H1 (cell line): ENCODE data around the gene ACTRT3. TPM values are rescaled to one million over a fixed set of nuclear protein-coding genes. Genes with fewer than 3 reads are reported as not detected.

ENCODE experiments used
- CTCF ChIA-PET: fragments of 300-600 bp; sonication (Branson Sonifier 250); formaldehyde crosslinking; loops from one replicate; lab custom pipeline; 2021; ENCODE audit not compliant: partially characterized antibody; lab: Charles Lee
- POLR2A ChIA-PET: fragments of 300-600 bp; sonication (Branson Sonifier 250); formaldehyde crosslinking; loops from one replicate; lab custom pipeline; 2021; ENCODE audit warnings: inconsistent platforms; ENCODE audit not compliant: partially characterized antibody; lab: Charles Lee
- DNase-seq, 2 experiments: peaks; one replicate each; pipeline versions ENCODE4 v3.0.0 to v3.0.0-alpha.2; 2010 to 2022; ENCODE audit warnings: low spot score in 2 of 2, low read depth in 1 of 2, mixed read lengths in 1 of 2
- FAIRE-seq: peaks from 2 replicates; lab custom pipeline; 2011; peaks lifted over from hg19 to GRCh38; lab: Jason Lieb, UNC
- H2AFZ ChIP-seq: 2 replicates; pipeline ENCODE4 v1.8.1; 2012; ENCODE audit warnings: low read length, inconsistent platforms
- H2AK5ac ChIP-seq: 2 replicates; pipeline ENCODE4 v1.6.1; 2013; ENCODE audit warnings: low read depth, low read length
- H2BK120ac ChIP-seq: replicated peaks from 2 replicates; pipeline ENCODE3; 2013; ENCODE audit warnings: low read depth, low read length, inconsistent platforms
- H2BK12ac ChIP-seq: 2 replicates; pipeline ENCODE4 v1.6.1; 2013; ENCODE audit warnings: low read depth, low read length
- H2BK15ac ChIP-seq: 2 replicates; pipeline ENCODE4 v1.6.1; 2013; ENCODE audit warnings: low read length
- H2BK20ac ChIP-seq: 2 replicates; pipeline ENCODE4 v1.6.1; 2013; ENCODE audit warnings: low read length
- H2BK5ac ChIP-seq: 2 replicates; pipeline ENCODE4 v1.6.1; 2013; ENCODE audit warnings: low read depth, low read length
- H3K14ac ChIP-seq: 2 replicates; pipeline ENCODE4 v1.6.1; 2013; ENCODE audit warnings: inconsistent platforms; ENCODE audit not compliant: insufficient read length
- H3K18ac ChIP-seq: 2 replicates; pipeline ENCODE4 v1.6.1; 2013; ENCODE audit warnings: low read length; ENCODE audit errors: extremely low read depth
- H3K23ac ChIP-seq: 2 replicates; pipeline ENCODE4 v1.6.1; 2013; ENCODE audit warnings: inconsistent platforms; ENCODE audit not compliant: insufficient read length
- H3K23me2 ChIP-seq: 2 replicates; pipeline ENCODE4 v1.6.1; 2013; ENCODE audit warnings: low read depth, low read length
- H3K27ac ChIP-seq: 2 replicates; pipeline ENCODE4 v1.6.1; 2011; ENCODE audit warnings: low read depth, low read length, inconsistent platforms
- H3K27me3 ChIP-seq, 4 experiments: replicated peaks in 1 of 4; 1 replicate in 1 of 4; 2 replicates in 3 of 4; pipeline versions ENCODE4 v1.6.1 to v1.8.1; 2011 to 2013; ENCODE audit warnings: low read length in 3 of 4, mild to moderate bottlenecking in 3 of 4, inconsistent platforms in 2 of 4, mixed read lengths in 2 of 4, moderate library complexity in 1 of 4; ENCODE audit not compliant: control insufficient read depth in 3 of 4, insufficient read depth in 3 of 4; ENCODE audit errors: extremely low read depth in 1 of 4
- H3K36me3 ChIP-seq, 4 experiments: 2 replicates each; pipeline versions ENCODE4 v1.6.1 to v1.8.1; 2011 to 2013; ENCODE audit warnings: mild to moderate bottlenecking in 4 of 4, low read length in 3 of 4, moderate library complexity in 2 of 4, control low read depth in 1 of 4, inconsistent platforms in 1 of 4; ENCODE audit not compliant: insufficient read depth in 4 of 4, control insufficient read depth in 2 of 4
- H3K4ac ChIP-seq: replicated peaks from 2 replicates; pipeline ENCODE3; 2013; ENCODE audit warnings: low read length, low read depth, mixed read lengths, inconsistent platforms; ENCODE audit not compliant: insufficient read length
- H3K4me1 ChIP-seq, 4 experiments: replicated peaks in 1 of 4; 1 replicate in 1 of 4; 2 replicates in 3 of 4; pipeline versions ENCODE4 v1.6.1 to v1.8.1; 2011 to 2013; ENCODE audit warnings: low read length in 3 of 4, inconsistent platforms in 2 of 4, mixed read lengths in 1 of 4; ENCODE audit not compliant: insufficient read depth in 4 of 4, control insufficient read depth in 3 of 4
- H3K4me2 ChIP-seq, 2 experiments: 2 replicates each; pipeline versions ENCODE4 v1.6.1 to v1.8.1; 2011 to 2013; ENCODE audit warnings: low read depth in 2 of 2, low read length in 2 of 2, control low read depth in 1 of 2, inconsistent platforms in 1 of 2, mild to moderate bottlenecking in 1 of 2; ENCODE audit not compliant: insufficient read depth in 1 of 2
- H3K4me3 ChIP-seq, 4 experiments: fragments of 200-600, 300-600 bp in 1 of 4; sonication (generic), shearing (Covaris generic), sonication (Bioruptor Twin) in 1 of 4; 2 replicates each; pipeline versions ENCODE4 v1.5.1 to v1.8.1; 2011 to 2016; ENCODE audit warnings: low read length in 4 of 4, low read depth in 3 of 4, control low read depth in 2 of 4, inconsistent platforms in 2 of 4, mild to moderate bottlenecking in 2 of 4, mixed read lengths in 1 of 4, moderate library complexity in 1 of 4; ENCODE audit not compliant: insufficient read depth in 2 of 4; ENCODE audit errors: extremely low read depth in 1 of 4
- H3K56ac ChIP-seq: replicated peaks from 2 replicates; pipeline ENCODE3; 2013; ENCODE audit warnings: low read depth, mild to moderate bottlenecking, mixed read lengths, low read length, inconsistent platforms; ENCODE audit not compliant: insufficient read length
- H3K79me1 ChIP-seq: 2 replicates; pipeline ENCODE4 v1.6.1; 2013; ENCODE audit warnings: low read depth, low read length, control low read depth
- H3K79me2 ChIP-seq, 2 experiments: 2 replicates each; pipeline versions ENCODE4 v1.6.1 to v1.8.1; 2012 to 2013; ENCODE audit warnings: low read length in 2 of 2, mild to moderate bottlenecking in 2 of 2, inconsistent platforms in 1 of 2; ENCODE audit not compliant: insufficient read depth in 2 of 2, control insufficient read depth in 1 of 2
- H3K9ac ChIP-seq, 4 experiments: replicated peaks in 1 of 4; 1 replicate in 1 of 4; 2 replicates in 3 of 4; pipeline versions ENCODE4 v1.6.1 to v1.8.1; 2011 to 2013; ENCODE audit warnings: low read depth in 3 of 4, low read length in 3 of 4, control low read depth in 2 of 4, mild to moderate bottlenecking in 2 of 4, moderate library complexity in 2 of 4, inconsistent platforms in 1 of 4; ENCODE audit errors: extremely low read depth in 1 of 4
- H3K9me3 ChIP-seq, 2 experiments: 2 replicates each; pipeline versions ENCODE4 v1.6.1 to v1.8.1; 2012 to 2013; ENCODE audit warnings: mild to moderate bottlenecking in 2 of 2, moderate library complexity in 2 of 2, control low read depth in 1 of 2, inconsistent platforms in 1 of 2, low read depth in 1 of 2, low read length in 1 of 2, mixed read lengths in 1 of 2; ENCODE audit not compliant: insufficient read depth in 2 of 2
- H4K20me1 ChIP-seq, 2 experiments: replicated peaks in 1 of 2; 2 replicates each; pipeline versions ENCODE3 to v1.8.1; 2011 to 2013; ENCODE audit warnings: inconsistent platforms in 2 of 2, low read length in 2 of 2, mild to moderate bottlenecking in 1 of 2; ENCODE audit not compliant: insufficient read depth in 2 of 2, control insufficient read depth in 1 of 2
- H4K5ac ChIP-seq: 2 replicates; pipeline ENCODE4 v1.6.1; 2013; ENCODE audit warnings: low read length, low read depth, mixed read lengths, inconsistent platforms; ENCODE audit not compliant: insufficient read length
- H4K8ac ChIP-seq: 2 replicates; pipeline ENCODE4 v1.8.0; 2013; ENCODE audit warnings: mild to moderate bottlenecking, moderate library complexity, low read length, inconsistent platforms; ENCODE audit not compliant: insufficient read depth; ENCODE audit errors: extremely low read depth
- H4K91ac ChIP-seq: replicated peaks from 2 replicates; pipeline ENCODE3; 2013; ENCODE audit warnings: low read length, mixed read lengths, inconsistent platforms; ENCODE audit not compliant: insufficient read length
- BACH1 ChIP-seq: IDR thresholded peaks from 2 replicates; pipeline ENCODE4 v1.6.1; 2012; ENCODE audit warnings: low read length, improper control_type of control experiment
- CREB1 ChIP-seq: IDR thresholded peaks from 2 replicates; pipeline ENCODE4 v1.6.1; 2012; ENCODE audit warnings: inconsistent platforms
- CTCF ChIP-seq, 3 experiments: IDR thresholded peaks; 1 replicate in 2 of 3; 2 replicates in 1 of 3; pipeline versions ENCODE4 v1.5.1 to v1.6.1; 2011; ENCODE audit warnings: low read length in 3 of 3, mild to moderate bottlenecking in 3 of 3, inconsistent platforms in 2 of 3, low read depth in 1 of 3, moderate library complexity in 1 of 3; ENCODE audit not compliant: insufficient read depth in 1 of 3; ENCODE audit errors: control extremely low read depth in 1 of 3
- GABPA ChIP-seq: IDR thresholded peaks from 2 replicates; pipeline ENCODE4 v1.6.1; 2011; ENCODE audit warnings: mild to moderate bottlenecking, low read length, moderate library complexity, borderline replicate concordance; ENCODE audit not compliant: insufficient read depth
- JUND ChIP-seq: IDR thresholded peaks from 2 replicates; pipeline ENCODE4 v1.6.1; 2011; ENCODE audit warnings: mild to moderate bottlenecking, improper control_type of control experiment, low read length
- MAFK ChIP-seq: IDR thresholded peaks from 2 replicates; pipeline ENCODE4 v1.6.1; 2012; ENCODE audit warnings: low read depth, mild to moderate bottlenecking, improper control_type of control experiment, low read length
- NANOG ChIP-seq: IDR thresholded peaks from 2 replicates; pipeline ENCODE4 v1.6.1; 2011; ENCODE audit warnings: low read length, low read depth, mild to moderate bottlenecking, inconsistent platforms; ENCODE audit not compliant: insufficient read depth, poor library complexity, severe bottlenecking
- POLR2A ChIP-seq, 2 experiments: IDR thresholded peaks; 1 replicate in 1 of 2; 2 replicates in 1 of 2; pipeline ENCODE4 v1.6.1; 2011; ENCODE audit warnings: low read depth in 2 of 2, low read length in 2 of 2, mild to moderate bottlenecking in 2 of 2; ENCODE audit errors: control extremely low read depth in 1 of 2
- RXRA ChIP-seq: IDR thresholded peaks from 2 replicates; pipeline ENCODE4 v1.6.1; 2011; ENCODE audit warnings: low read depth, mild to moderate bottlenecking, low read length, moderate library complexity; ENCODE audit not compliant: insufficient read depth
- SAP30 ChIP-seq: fragments of 300-600 bp; sonication (generic); IDR thresholded peaks from 2 replicates; pipeline ENCODE4 v1.7.1; 2012; ENCODE audit warnings: low read length, moderate library complexity, mild to moderate bottlenecking, inconsistent platforms; ENCODE audit not compliant: insufficient read depth, insufficient replicate concordance
- SIX5 ChIP-seq: IDR thresholded peaks from 2 replicates; pipeline ENCODE4 v1.6.1; 2011; ENCODE audit warnings: mild to moderate bottlenecking, low read depth, low read length
- SP4 ChIP-seq: IDR thresholded peaks from 2 replicates; pipeline ENCODE4 v1.6.1; 2012; ENCODE audit warnings: low read length, inconsistent platforms
- WGBS, 2 experiments: shearing (Covaris generic) in 1 of 2; methylation state at CpG; one replicate each; pipeline versions ENCODE4 v1.1.6 to v1.1.7; 2013 to 2015; ENCODE audit warnings: low lambda C conversion rate in 2 of 2, mixed read lengths in 2 of 2, inconsistent platforms in 1 of 2, low coverage in 1 of 2, missing lambda C conversion rate in 1 of 2; ENCODE audit not compliant: insufficient replicate concordance in 2 of 2, insufficient coverage in 1 of 2, insufficient read length in 1 of 2; ENCODE audit errors: extremely low coverage in 1 of 2, missing lambda C conversion rate in 1 of 2; 5-methylcytosine and 5-hydroxymethylcytosine counted together
- polyA plus RNA-seq, 7 experiments: library from polyadenylated mRNA; depleted of rRNA in 3 of 7; stranded (reverse) in 5 of 7; unstranded in 2 of 7; fragments of >200 nt in 5 of 7; fragments of 200-250 nt in 2 of 7; gene quantifications; 1 replicate in 5 of 7; 2 replicates in 1 of 7; 4 replicates in 1 of 7; pipeline versions ENCODE4 v1.2.1 to v1.2.3, GENCODE V29; 2011 to 2013; ENCODE audit warnings: missing spikeins in 2 of 7, mixed read lengths in 2 of 7
- total RNA-seq: library from RNA; stranded (reverse); fragmentation: NEBNext Ultra II Directional; extraction: Animal tissue kit (Norgen Biotek cat#: 25700); gene quantifications from 2 replicates; pipeline ENCODE4 v1.2.1, GENCODE V29; 2021

ACTRT3 gene
- total and polyA plus RNA-seq, 2 of the 8 experiments (the other 6 are each of a cell fraction or from before 2014, with no cell fraction given), result 3.4 to 5.9 TPM

- Histone ChIP-seq H3K36me3 (peaks cover 5 to 83% (median 46%) of the 10 kb centered on the region in 4 experiments; a peak in 7 of 8 replicates), H3K9me3 (no peaks in the 10 kb centered on the region), H3K27ac (no peak overlapping the region), H3K4me2 (no peak overlapping the region), H2BK12ac (no peak overlapping the region), H2BK5ac (no peak overlapping the region), H2BK20ac (no peak overlapping the region), H3K4me3 (no peak overlapping the region), H4K20me1 (peaks cover 0 to 2% of the 10 kb centered on the region in 2 experiments), H3K23ac (no peak overlapping the region), H3K4me1 (peaks cover 0 to 3% (median 1%) of the 10 kb centered on the region in 4 experiments; a peak in 1 of 7 replicates), H2BK120ac (no peak overlapping the region), H4K8ac (no peak overlapping the region), H4K5ac (no peak overlapping the region), H2AFZ (no peak overlapping the region), H3K79me1 (no peaks in the 10 kb centered on the region), H3K79me2 (peaks cover 0 to 29% of the 10 kb centered on the region in 2 experiments; a peak in 2 of 4 replicates), H3K23me2 (no peaks in the 10 kb centered on the region), H2AK5ac (no peak overlapping the region), H2BK15ac (no peak overlapping the region), H3K9ac (no peak overlapping the region), H3K18ac (no peak overlapping the region), H3K14ac (no peak overlapping the region), H3K56ac (no peak overlapping the region), H3K27me3 (no peaks in the 10 kb centered on the region), H4K91ac (no peak overlapping the region), H3K4ac (no peak overlapping the region)
- ChIA-PET CTCF (no interaction called here), POLR2A (interaction anchor here (1.3 to 1.4 kb wide), 2 partner anchors 15 to 17 kb away, joined by 4 read pairs; no protein-coding TSS in a partner anchor)
- no peak for DNase-seq
- FAIRE-seq, result no peak
- 84% methylated on average over 2 of the region's 2 CpGs; no CpG with 5 or more reads in 1 of the 2 experiments for WGBS, 2 experiments
- no peak for TF ChIP-seq POLR2A (IDR thresholded peaks at IDR 0.05; ENCODE audit: control extremely low read depth in 1 of 2, low read depth in 2 of 2, low read length in 2 of 2)
- TF ChIP-seq GABPA, result no peak
- TF ChIP-seq CREB1, result no peak
- no peak for TF ChIP-seq SP4
- no peak for TF ChIP-seq JUND
- TF ChIP-seq CTCF (IDR thresholded peaks at IDR 0.05; ENCODE audit: control extremely low read depth in 1 of 3, insufficient read depth in 1 of 3, low read depth in 1 of 3, low read length in 3 of 3), result no peak
- TF ChIP-seq SAP30, result no peak
- no peak for TF ChIP-seq SIX5
- TF ChIP-seq MAFK, result no peak
- no peak for TF ChIP-seq RXRA
- TF ChIP-seq NANOG, result no peak
- no peak for TF ChIP-seq BACH1
These were observed 11.4 kb upstream of the ACTRT3 start for GRCh38 chr3:169780742-169781141.
